ENCODE results near the gene FAM25G.
"Not testable (repeated sequence)": the region's sequence is repeated elsewhere in the genome, so short reads cannot be mapped to it uniquely, and the experiment has no call there.

Gene FAM25G

DNA sequence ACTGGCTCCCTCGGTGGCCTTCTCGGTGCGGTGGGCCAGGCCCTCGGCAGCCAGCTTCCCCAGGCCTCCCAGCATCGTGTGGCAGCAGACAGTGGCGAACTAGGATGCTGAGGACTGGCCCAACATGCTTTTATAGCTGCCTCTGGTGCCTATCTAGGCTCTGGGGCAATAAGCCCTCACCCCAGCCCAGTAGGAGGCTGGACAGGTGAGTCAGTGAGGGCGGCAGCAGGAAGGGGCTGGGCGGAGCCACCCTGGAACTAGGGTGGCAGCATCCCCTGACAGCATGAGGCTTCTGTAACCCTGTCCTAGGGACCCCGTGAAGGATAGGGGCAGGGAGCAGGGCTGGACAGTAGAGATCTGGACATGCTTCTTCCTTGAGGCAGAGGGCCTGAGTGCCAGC, at the start of gene FAM25G:
TSS of gene FAM25G (minus strand) at position 101 of the 400 bp plus-strand sequence. CDS start at position 75, 26 bp downstream.
- H3K9me3 ChIP-seq (ENCODE audit: control insufficient read depth, low read depth, low read length); H3K27ac ChIP-seq (ENCODE audit: low read length); H3K27me3 ChIP-seq (ENCODE audit: control insufficient read depth, insufficient read depth, low read length); H3K4me1 ChIP-seq (ENCODE audit: control insufficient read depth, low read depth, low read length); H3K4me3 ChIP-seq (ENCODE audit: low read length); H3K9ac ChIP-seq (ENCODE audit: low read length); H3K36me3 ChIP-seq (ENCODE audit: control insufficient read depth, low read depth, low read length): not testable (repeated sequence)

DNA sequence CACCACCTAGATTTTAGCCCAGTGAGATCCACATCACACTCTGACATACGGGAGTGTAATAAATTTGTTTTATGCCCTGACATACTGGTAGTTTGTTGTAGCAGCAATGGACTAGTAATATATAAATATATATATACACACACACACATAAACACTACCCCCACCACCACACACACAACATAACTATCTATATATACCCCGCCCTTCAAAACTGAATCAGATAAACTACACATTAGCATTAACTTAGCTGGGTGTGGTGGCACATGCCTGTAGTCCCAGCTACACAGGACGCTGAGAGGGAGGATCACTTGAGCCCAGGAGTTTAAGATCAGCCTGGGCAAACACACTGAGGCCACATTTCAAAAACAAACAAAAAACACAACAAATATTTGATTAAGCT, 44.9 kb upstream of the FAM25G start:
- H3K9me3 ChIP-seq (ENCODE audit: control insufficient read depth, low read depth, low read length); H3K27me3 ChIP-seq (ENCODE audit: control insufficient read depth, insufficient read depth, low read length); H3K9ac ChIP-seq (ENCODE audit: low read length); H3K4me1 ChIP-seq (ENCODE audit: control insufficient read depth, low read depth, low read length); H3K4me3 ChIP-seq (ENCODE audit: low read length); H3K27ac ChIP-seq (ENCODE audit: low read length); H3K36me3 ChIP-seq (ENCODE audit: control insufficient read depth, low read depth, low read length): not testable (repeated sequence)

DNA sequence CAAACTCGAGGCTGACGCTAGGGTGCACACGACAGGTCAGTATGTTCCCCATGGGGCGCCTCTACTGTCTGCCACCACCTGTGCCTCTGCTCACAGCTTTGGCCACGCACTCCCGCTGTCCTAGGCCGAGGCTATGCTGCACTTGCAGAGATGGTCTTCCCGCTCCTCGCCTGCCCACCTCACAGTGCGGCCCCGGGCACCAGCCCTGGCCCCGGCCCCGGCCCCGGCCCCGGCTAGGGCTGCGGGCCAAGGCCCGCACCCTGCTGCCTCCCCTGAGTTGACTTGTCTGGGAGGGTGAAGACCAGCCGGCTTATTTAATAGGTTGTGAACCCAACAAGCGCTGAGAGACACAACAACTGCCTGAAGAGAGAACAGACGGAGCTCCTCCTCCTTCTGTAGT, 32.0 kb upstream of the FAM25G start, which contains the start of gene AGAP9:
TSS of gene AGAP9 (minus strand) at position 164 of the 400 bp plus-strand sequence. CDS start at position 52, 112 bp downstream.
- not testable (repeated sequence) for H3K4me1 ChIP-seq (ENCODE audit: control insufficient read depth, low read depth, low read length); H3K27ac ChIP-seq (ENCODE audit: low read length); H3K36me3 ChIP-seq (ENCODE audit: control insufficient read depth, low read depth, low read length); H3K9ac ChIP-seq (ENCODE audit: low read length); H3K4me3 ChIP-seq (ENCODE audit: low read length); H3K27me3 ChIP-seq (ENCODE audit: control insufficient read depth, insufficient read depth, low read length); H3K9me3 ChIP-seq (ENCODE audit: control insufficient read depth, low read depth, low read length)

DNA sequence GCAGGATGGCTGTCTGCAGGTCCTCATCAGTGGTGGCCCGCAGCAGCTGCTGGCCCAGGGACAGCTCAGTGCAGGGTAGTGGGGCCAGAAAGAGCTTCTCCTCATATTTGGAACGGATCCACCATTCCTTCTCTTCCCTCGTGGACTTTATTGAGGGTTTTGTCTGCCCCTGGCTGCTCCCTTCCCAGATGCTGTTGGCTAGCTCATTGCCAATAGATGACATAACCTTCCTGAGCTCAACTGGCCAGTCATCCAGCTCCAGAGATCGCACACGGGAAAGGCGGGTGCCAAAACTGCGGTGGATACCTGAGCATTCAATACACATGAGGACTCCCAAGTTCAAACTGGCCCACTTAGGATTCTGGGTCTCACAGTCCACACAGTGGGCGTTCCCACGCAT, 10.8 kb upstream of the FAM25G start:
- not testable (repeated sequence) for H3K4me1 ChIP-seq (ENCODE audit: control insufficient read depth, low read depth, low read length); H3K9me3 ChIP-seq (ENCODE audit: control insufficient read depth, low read depth, low read length); H3K4me3 ChIP-seq (ENCODE audit: low read length); H3K36me3 ChIP-seq (ENCODE audit: control insufficient read depth, low read depth, low read length); H3K9ac ChIP-seq (ENCODE audit: low read length); H3K27ac ChIP-seq (ENCODE audit: low read length); H3K27me3 ChIP-seq (ENCODE audit: control insufficient read depth, insufficient read depth, low read length)

DNA sequence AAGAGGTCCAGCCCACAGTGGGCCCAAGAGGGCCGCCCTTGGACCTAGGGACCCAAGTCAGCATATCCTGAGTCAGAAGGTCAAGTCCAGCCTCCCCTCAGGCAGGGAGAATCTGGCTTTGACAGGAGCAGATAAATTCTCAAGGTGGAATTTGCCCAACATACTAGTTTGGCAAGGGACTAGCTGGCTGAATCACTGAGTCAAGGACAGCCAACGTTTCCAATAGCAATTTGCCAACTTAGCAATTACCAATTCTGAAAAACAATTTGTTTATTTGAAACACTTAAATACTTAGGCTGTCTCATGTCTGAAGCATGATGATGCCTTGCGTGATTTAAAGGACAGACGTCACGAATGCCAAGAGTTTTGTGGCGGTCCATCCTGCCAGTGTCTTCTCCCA, 2.7 kb upstream of the FAM25G start:
- not testable (repeated sequence) for H3K9ac ChIP-seq (ENCODE audit: low read length); H3K36me3 ChIP-seq (ENCODE audit: control insufficient read depth, low read depth, low read length); H3K4me3 ChIP-seq (ENCODE audit: low read length); H3K27ac ChIP-seq (ENCODE audit: low read length); H3K9me3 ChIP-seq (ENCODE audit: control insufficient read depth, low read depth, low read length); H3K27me3 ChIP-seq (ENCODE audit: control insufficient read depth, insufficient read depth, low read length); H3K4me1 ChIP-seq (ENCODE audit: control insufficient read depth, low read depth, low read length)

DNA sequence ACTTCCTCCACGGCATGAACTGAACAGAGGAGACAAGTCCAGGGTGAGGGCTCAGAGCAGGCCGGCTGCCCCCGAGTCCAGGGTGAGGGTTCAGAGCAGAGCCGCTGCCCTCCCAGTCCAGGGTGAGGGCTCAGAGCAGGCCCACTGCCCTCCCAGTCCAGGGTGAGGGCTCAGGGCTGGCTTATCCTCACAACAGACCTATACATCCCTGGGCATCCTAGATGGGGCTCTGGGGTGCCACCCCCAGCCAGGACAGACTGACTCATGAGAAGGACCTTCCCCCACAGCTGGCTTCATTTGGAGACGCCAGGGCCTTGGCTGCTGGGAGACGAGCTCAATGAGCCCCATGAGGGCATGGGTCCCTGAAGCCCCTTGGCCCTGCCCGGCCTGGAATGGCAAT, 1.9 kb downstream of the FAM25G start:
- H3K9me3 ChIP-seq (ENCODE audit: control insufficient read depth, low read depth, low read length); H3K27ac ChIP-seq (ENCODE audit: low read length); H3K4me1 ChIP-seq (ENCODE audit: control insufficient read depth, low read depth, low read length); H3K4me3 ChIP-seq (ENCODE audit: low read length); H3K9ac ChIP-seq (ENCODE audit: low read length); H3K36me3 ChIP-seq (ENCODE audit: control insufficient read depth, low read depth, low read length); H3K27me3 ChIP-seq (ENCODE audit: control insufficient read depth, insufficient read depth, low read length): not testable (repeated sequence)

DNA sequence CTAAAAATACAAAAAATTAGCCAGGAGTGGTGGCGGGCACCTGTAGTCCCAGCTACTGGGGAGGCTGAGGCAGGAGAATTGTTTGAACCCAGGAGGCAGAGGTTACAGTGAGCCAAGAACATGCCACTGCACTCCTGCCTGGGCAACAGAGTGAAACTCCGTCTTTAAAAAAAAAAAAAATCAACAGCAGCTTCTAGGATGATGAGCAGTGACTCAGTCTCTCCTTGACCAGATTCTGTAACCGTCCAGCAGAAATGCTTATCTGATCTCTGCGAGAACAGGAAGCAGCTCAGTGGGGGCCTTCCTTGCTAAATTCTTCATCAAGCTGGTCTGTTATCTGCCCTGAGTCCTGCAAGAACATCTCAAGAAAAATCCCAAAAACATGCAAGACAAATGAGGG, 5.6 kb downstream of the FAM25G start:
- H3K9ac ChIP-seq (ENCODE audit: low read length); H3K27ac ChIP-seq (ENCODE audit: low read length); H3K4me1 ChIP-seq (ENCODE audit: control insufficient read depth, low read depth, low read length); H3K4me3 ChIP-seq (ENCODE audit: low read length); H3K27me3 ChIP-seq (ENCODE audit: control insufficient read depth, insufficient read depth, low read length); H3K9me3 ChIP-seq (ENCODE audit: control insufficient read depth, low read depth, low read length); H3K36me3 ChIP-seq (ENCODE audit: control insufficient read depth, low read depth, low read length): not testable (repeated sequence)

DNA sequence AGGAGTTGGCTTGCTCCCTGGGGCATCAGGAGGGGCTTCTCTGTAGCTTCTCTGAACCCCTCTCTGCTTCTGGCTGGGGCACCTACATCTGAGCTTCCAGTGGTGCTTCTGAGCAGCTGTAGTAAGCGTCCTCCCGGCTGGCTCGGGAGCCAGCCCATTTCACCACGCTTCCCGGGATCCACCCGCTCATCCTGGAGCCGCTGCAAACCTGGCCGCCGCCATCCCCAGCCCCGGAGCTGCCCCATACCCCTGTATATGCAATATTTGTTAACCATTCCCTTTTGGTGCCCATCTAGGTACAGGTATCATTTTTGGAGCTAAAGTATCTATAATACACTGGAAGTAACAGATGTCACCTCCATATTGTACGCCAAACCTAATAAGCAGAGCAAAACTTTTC, 6.7 kb downstream of the FAM25G start:
- H3K4me3 ChIP-seq (ENCODE audit: low read length); H3K27ac ChIP-seq (ENCODE audit: low read length); H3K27me3 ChIP-seq (ENCODE audit: control insufficient read depth, insufficient read depth, low read length); H3K9me3 ChIP-seq (ENCODE audit: control insufficient read depth, low read depth, low read length); H3K9ac ChIP-seq (ENCODE audit: low read length); H3K36me3 ChIP-seq (ENCODE audit: control insufficient read depth, low read depth, low read length); H3K4me1 ChIP-seq (ENCODE audit: control insufficient read depth, low read depth, low read length): not testable (repeated sequence)

DNA sequence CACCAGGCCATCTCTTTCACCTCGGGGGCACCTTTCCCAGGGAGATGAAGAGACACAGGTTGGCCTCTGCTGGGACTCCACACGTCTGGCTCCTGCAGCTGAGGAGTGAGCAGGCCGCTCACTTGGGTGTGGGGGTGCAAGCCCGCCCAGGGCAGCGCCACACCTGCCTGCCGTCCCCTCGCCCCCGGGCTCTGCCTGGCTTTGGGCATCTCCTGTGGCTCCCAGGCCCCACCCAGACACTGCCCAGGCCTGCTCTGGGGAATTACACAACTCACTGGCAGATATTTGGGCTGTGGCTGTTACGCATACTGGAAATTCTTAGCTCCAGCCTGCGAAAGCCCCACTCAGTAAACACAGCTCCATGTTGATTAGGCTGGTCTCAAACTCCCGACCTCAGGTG, 7.6 kb downstream of the FAM25G start, which contains the start of gene ANXA8:
TSS of gene ANXA8 (minus strand) at position 193 of the 400 bp plus-strand sequence. CDS start at position 11, 182 bp downstream.
- not testable (repeated sequence) for H3K27me3 ChIP-seq (ENCODE audit: control insufficient read depth, insufficient read depth, low read length); H3K9ac ChIP-seq (ENCODE audit: low read length); H3K36me3 ChIP-seq (ENCODE audit: control insufficient read depth, low read depth, low read length); H3K4me1 ChIP-seq (ENCODE audit: control insufficient read depth, low read depth, low read length); H3K4me3 ChIP-seq (ENCODE audit: low read length); H3K9me3 ChIP-seq (ENCODE audit: control insufficient read depth, low read depth, low read length); H3K27ac ChIP-seq (ENCODE audit: low read length)

DNA sequence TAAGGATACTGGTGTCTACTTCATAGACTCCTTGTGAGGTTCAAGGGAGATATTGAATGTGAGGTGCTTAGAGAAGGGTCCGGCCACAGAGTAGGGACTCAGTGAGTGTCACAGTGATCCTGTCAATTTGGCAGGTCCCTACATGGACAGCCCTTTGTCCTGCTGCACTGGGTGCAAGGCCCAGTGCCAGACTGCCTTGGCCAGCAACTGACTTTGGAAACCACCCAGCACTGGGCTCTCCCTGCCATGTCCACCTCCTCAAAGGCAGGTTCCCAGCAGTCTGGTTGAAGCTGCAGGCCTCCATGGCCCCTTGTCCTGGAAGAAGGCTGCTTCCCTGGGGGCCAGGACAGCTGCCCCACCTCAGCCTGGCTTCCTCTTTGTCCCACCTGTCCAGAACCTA, 9.1 kb downstream of the FAM25G start:
- H3K36me3 ChIP-seq (ENCODE audit: control insufficient read depth, low read depth, low read length); H3K9me3 ChIP-seq (ENCODE audit: control insufficient read depth, low read depth, low read length); H3K4me3 ChIP-seq (ENCODE audit: low read length); H3K9ac ChIP-seq (ENCODE audit: low read length); H3K4me1 ChIP-seq (ENCODE audit: control insufficient read depth, low read depth, low read length); H3K27me3 ChIP-seq (ENCODE audit: control insufficient read depth, insufficient read depth, low read length); H3K27ac ChIP-seq (ENCODE audit: low read length): not testable (repeated sequence)

DNA sequence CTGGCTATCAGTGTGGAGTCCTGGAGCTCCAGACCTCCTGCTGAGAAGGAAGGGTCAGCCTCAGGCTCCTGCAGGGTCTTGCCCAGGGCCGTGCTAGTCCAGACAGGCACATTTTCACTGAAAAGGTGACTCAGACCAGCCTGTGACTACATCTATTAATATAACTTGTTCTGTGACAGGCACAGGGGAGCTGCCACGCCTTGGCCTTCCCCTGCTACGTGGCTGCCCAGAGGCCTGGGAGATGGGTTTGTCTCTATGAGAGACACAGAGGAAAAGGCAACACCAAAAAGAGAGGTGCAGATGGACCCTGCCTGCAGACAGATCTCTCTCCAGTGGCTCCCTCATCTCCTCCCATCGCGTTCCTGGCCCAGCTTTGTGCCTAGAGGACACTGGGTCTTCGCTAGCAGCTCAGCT, 9.7 kb downstream of the FAM25G start:
- H3K4me3 ChIP-seq (ENCODE audit: low read length); H3K27me3 ChIP-seq (ENCODE audit: control insufficient read depth, insufficient read depth, low read length); H3K9me3 ChIP-seq (ENCODE audit: control insufficient read depth, low read depth, low read length); H3K9ac ChIP-seq (ENCODE audit: low read length); H3K4me1 ChIP-seq (ENCODE audit: control insufficient read depth, low read depth, low read length); H3K36me3 ChIP-seq (ENCODE audit: control insufficient read depth, low read depth, low read length); H3K27ac ChIP-seq (ENCODE audit: low read length): not testable (repeated sequence)

DNA sequence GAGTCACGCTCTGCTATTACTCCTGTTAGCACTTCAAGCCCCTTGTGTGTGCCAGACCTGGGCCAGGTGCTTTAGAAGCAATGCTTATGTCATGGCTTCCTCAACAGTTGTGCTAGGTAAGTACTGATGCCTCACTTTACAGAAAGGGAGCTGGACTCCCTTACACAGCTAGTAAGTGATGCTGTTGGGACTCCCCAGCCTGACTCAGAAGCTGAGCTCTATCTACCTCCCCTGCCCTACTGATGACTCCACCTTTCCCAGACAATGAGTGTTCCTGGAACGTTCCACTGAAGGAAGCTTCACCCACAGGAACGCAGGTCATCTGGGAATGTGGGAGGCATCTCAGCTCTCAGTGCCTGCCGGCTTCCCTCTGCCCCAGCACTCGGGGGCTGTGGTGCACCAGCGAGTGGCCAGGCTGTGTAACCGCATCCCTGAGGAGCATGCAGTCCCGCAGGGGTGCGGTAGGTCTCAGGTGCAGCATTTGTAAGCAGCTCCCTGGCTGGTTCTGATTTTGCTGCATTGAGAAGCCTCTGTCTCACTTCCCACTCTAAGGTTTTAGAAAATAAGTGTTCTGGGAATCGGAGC, 10.2 kb downstream of the FAM25G start:
- not testable (repeated sequence) for H3K27me3 ChIP-seq (ENCODE audit: control insufficient read depth, insufficient read depth, low read length); H3K4me3 ChIP-seq (ENCODE audit: low read length); H3K27ac ChIP-seq (ENCODE audit: low read length); H3K36me3 ChIP-seq (ENCODE audit: control insufficient read depth, low read depth, low read length); H3K4me1 ChIP-seq (ENCODE audit: control insufficient read depth, low read depth, low read length); H3K9ac ChIP-seq (ENCODE audit: low read length); H3K9me3 ChIP-seq (ENCODE audit: control insufficient read depth, low read depth, low read length)

Measured in iPS-18a (cell line).